GM18858 (cell line): ENCODE data around the gene ARSH.
"Not testable (repeated sequence)": the region's sequence is repeated elsewhere in the genome, so short reads cannot be mapped to it uniquely, and the experiment has no call there.

ENCODE experiments used
- ATAC-seq: cut with Tn5 transposase; IDR thresholded peaks from one replicate; pipeline ENCODE4 v1.9.1; 2021; ENCODE audit not compliant: unreplicated experiment

The ARSH gene

GRCh38 chrX:3037218-3037617 lies 30.9 kb downstream of the ARSH start:
- no peak for ATAC-seq

- no peak for ATAC-seq
Measured at GRCh38 chrX:3044196-3044595, 37.9 kb downstream of the ARSH start.

- ATAC-seq = no peak
Measured at GRCh38 chrX:3044671-3045070, 38.3 kb downstream of the ARSH start.

- ATAC-seq = no peak
Measured at GRCh38 chrX:3046253-3047240, 40.2 kb downstream of the ARSH start.

GRCh38 chrX:3050523-3051175 lies 44.3 kb downstream of the ARSH start:
- ATAC-seq = not testable (repeated sequence)

- ATAC-seq = no peak
Measured at GRCh38 chrX:3052860-3053259, 46.5 kb downstream of the ARSH start.

- no peak for ATAC-seq
Measured at GRCh38 chrX:3066555-3066954, 60.2 kb downstream of the ARSH start.

- no peak for ATAC-seq
Measured at GRCh38 chrX:3075959-3076358, 69.6 kb downstream of the ARSH start.

GRCh38 chrX:3076416-3076991 lies 70.2 kb downstream of the ARSH start:
- ATAC-seq = no peak
